Loucy (cell line): Measurements from ENCODE around the gene SLC1A6.
"Not testable (repeated sequence)": the region's sequence is repeated elsewhere in the genome, so short reads cannot be mapped to it uniquely, and the experiment has no call there.

Source experiments
- H2AFZ ChIP-seq: fragments of 200-600 bp; sonication (generic); 2 replicates; pipeline ENCODE4 v1.6.0; 2016; ENCODE audit warnings: antibody characterized with exemption, mild to moderate bottlenecking, low read length, moderate library complexity
- H3F3A ChIP-seq: fragments of 200-600 bp; 2 replicates; pipeline ENCODE4 v1.6.0; 2016; ENCODE audit warnings: antibody characterized with exemption, low read depth, mild to moderate bottlenecking
- H3K27me3 ChIP-seq: fragments of 200-600 bp; sonication (generic); 2 replicates; pipeline ENCODE4 v1.6.1; 2014; ENCODE audit warnings: low read length, mild to moderate bottlenecking; ENCODE audit not compliant: insufficient read depth, poor library complexity, severe bottlenecking
- H3K36me3 ChIP-seq: fragments of 200-600 bp; sonication (generic); 2 replicates; pipeline ENCODE4 v1.6.1; 2016; ENCODE audit warnings: low read length; ENCODE audit not compliant: insufficient read depth
- H3K4me1 ChIP-seq: fragments of 200-600 bp; sonication (generic); 2 replicates; pipeline ENCODE4 v1.5.1; 2014; ENCODE audit warnings: low read length, mild to moderate bottlenecking; ENCODE audit not compliant: insufficient read depth, poor library complexity, severe bottlenecking
- H3K4me2 ChIP-seq: fragments of 200-600 bp; sonication (generic); 2 replicates; pipeline ENCODE4 v1.6.0; 2014; ENCODE audit warnings: antibody characterized with exemption, low read length, low read depth, mild to moderate bottlenecking; ENCODE audit not compliant: poor library complexity, severe bottlenecking
- H3K4me3 ChIP-seq: fragments of 200-600 bp; sonication (generic); 2 replicates; pipeline ENCODE4 v1.5.1; 2014; ENCODE audit warnings: low read length, mild to moderate bottlenecking, mixed read lengths; ENCODE audit not compliant: poor library complexity, severe bottlenecking
- H3K79me2 ChIP-seq: fragments of 200-600 bp; sonication (generic); 2 replicates; pipeline ENCODE4 v1.6.1; 2014; ENCODE audit warnings: low read length; ENCODE audit not compliant: insufficient read depth
- H3K9ac ChIP-seq: fragments of 200-600 bp; sonication (generic); 2 replicates; pipeline ENCODE4 v1.6.0; 2014; ENCODE audit warnings: mild to moderate bottlenecking, low read depth, low read length, moderate library complexity; ENCODE audit not compliant: poor library complexity, severe bottlenecking
- H3K9me2 ChIP-seq: fragments of 200-600 bp; sonication (generic); replicated peaks from 2 replicates; pipeline ENCODE4 v1.6.1; 2016; ENCODE audit warnings: low read depth, low read length, mixed read lengths
- H3K9me3 ChIP-seq: fragments of 200-600 bp; sonication (generic); 2 replicates; pipeline ENCODE4 v1.6.1; 2014; ENCODE audit warnings: mild to moderate bottlenecking, antibody characterized with exemption, low read length, low read depth; ENCODE audit not compliant: insufficient read depth
- H4K20me1 ChIP-seq: fragments of 200-600 bp; sonication (generic); 2 replicates; pipeline ENCODE4 v1.6.0; 2014; ENCODE audit warnings: antibody characterized with exemption, low read length, mild to moderate bottlenecking; ENCODE audit not compliant: insufficient read depth, poor library complexity, severe bottlenecking
- CTCF ChIP-seq: fragments of 200-600 bp; sonication (generic); conservative IDR thresholded peaks from 2 replicates; pipeline ENCODE4 v1.5.1; 2014; ENCODE audit warnings: mild to moderate bottlenecking, antibody characterized with exemption, low read length
- EZH2phosphoT487 ChIP-seq: fragments of 200-600 bp; IDR thresholded peaks from 2 replicates; pipeline ENCODE4 v1.6.1; 2018; ENCODE audit warnings: antibody characterized with exemption, mild to moderate bottlenecking, moderate library complexity, borderline replicate concordance

Gene SLC1A6

GRCh38 chr19:15022752-15023151 lies 43.1 kb upstream of the SLC1A6 start:
- H3K79me2 ChIP-seq: no peaks in the 10 kb centered on the region
- no peaks in the 10 kb centered on the region for H3F3A ChIP-seq
- no peak overlapping the region for H2AFZ ChIP-seq
- H3K4me1 ChIP-seq: no peaks in the 10 kb centered on the region
- H4K20me1 ChIP-seq: no peaks in the 10 kb centered on the region
- H3K9me3 ChIP-seq: no peaks in the 10 kb centered on the region
- TF ChIP-seq CTCF (no peak), EZH2phosphoT487 (no peak)
- H3K9ac ChIP-seq: no peak overlapping the region
- H3K36me3 ChIP-seq: no peaks in the 10 kb centered on the region
- no peak overlapping the region for H3K4me3 ChIP-seq
- no peaks in the 10 kb centered on the region for H3K9me2 ChIP-seq
- H3K27me3 ChIP-seq: no peaks in the 10 kb centered on the region
- H3K4me2 ChIP-seq: no peak overlapping the region

- no peak overlapping the region for H3K4me3 ChIP-seq
- H3K9me2 ChIP-seq: no peaks in the 10 kb centered on the region
- H3K9me3 ChIP-seq: no peaks in the 10 kb centered on the region
- no peaks in the 10 kb centered on the region for H3K4me1 ChIP-seq
- H3K79me2 ChIP-seq: no peaks in the 10 kb centered on the region
- no peak overlapping the region for H2AFZ ChIP-seq
- H3K36me3 ChIP-seq: no peaks in the 10 kb centered on the region
- H3F3A ChIP-seq: no peaks in the 10 kb centered on the region
- H4K20me1 ChIP-seq: no peaks in the 10 kb centered on the region
- no peak for TF ChIP-seq EZH2phosphoT487
- TF ChIP-seq CTCF: no peak
- no peak overlapping the region for H3K4me2 ChIP-seq
- H3K9ac ChIP-seq: no peak overlapping the region
- H3K27me3 ChIP-seq: no peaks in the 10 kb centered on the region
These were observed 41.8 kb upstream of the SLC1A6 start for GRCh38 chr19:15021286-15022007.

GRCh38 chr19:15018836-15019235 lies 39.2 kb upstream of the SLC1A6 start:
- not testable (repeated sequence) for H3K4me2 ChIP-seq, H3K27me3 ChIP-seq, H3K9ac ChIP-seq, H2AFZ ChIP-seq, H3K4me1 ChIP-seq, H3K4me3 ChIP-seq, H3K9me2 ChIP-seq, H3F3A ChIP-seq, H3K9me3 ChIP-seq, H3K36me3 ChIP-seq, H3K79me2 ChIP-seq, H4K20me1 ChIP-seq

DNA sequence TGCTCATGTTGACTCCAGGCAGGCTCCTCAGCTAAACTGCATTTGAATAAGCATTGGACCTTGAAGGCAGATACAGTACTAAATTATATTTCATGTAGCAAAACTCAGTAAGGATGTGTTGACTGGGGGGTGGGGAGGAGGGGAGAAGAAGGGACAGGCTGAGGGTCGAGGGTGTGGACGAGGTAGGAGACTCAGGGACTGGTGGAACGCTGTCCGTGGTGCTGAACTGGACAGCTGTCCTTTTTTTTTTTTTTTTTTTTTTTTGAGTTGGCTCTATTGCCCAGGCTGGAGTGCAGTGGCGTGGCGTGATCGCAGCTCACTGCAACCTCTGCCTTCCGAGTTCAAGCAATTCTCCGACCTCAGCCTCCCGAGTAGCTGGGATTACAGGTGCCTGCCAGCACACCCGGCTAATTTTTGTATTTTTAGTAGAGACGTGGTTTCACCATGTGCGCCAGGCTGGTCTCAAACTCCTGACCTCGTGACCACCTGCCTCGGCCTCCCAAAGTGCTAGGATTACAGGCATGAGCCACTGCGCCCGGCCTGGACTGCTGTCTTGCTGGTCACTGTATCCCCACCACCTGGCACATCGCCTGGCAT lies 36.4 kb upstream of the SLC1A6 start:
- H3K79me2 ChIP-seq: no peaks in the 10 kb centered on the region
- H4K20me1 ChIP-seq: no peaks in the 10 kb centered on the region
- no peaks in the 10 kb centered on the region for H3K27me3 ChIP-seq
- no peaks in the 10 kb centered on the region for H3K4me1 ChIP-seq
- H2AFZ ChIP-seq: no peak overlapping the region
- no peaks in the 10 kb centered on the region for H3K36me3 ChIP-seq
- H3K9ac ChIP-seq: no peak overlapping the region
- H3F3A ChIP-seq: no peaks in the 10 kb centered on the region
- no peak overlapping the region for H3K4me3 ChIP-seq
- no peak for TF ChIP-seq EZH2phosphoT487
- no peaks in the 10 kb centered on the region for H3K9me3 ChIP-seq
- no peak overlapping the region for H3K4me2 ChIP-seq
- no peaks in the 10 kb centered on the region for H3K9me2 ChIP-seq
